A673 (cell line): ENCODE results near the gene GLI3.

Experiments
- CTCF ChIP-seq: fragments of 300-800, 200-600 bp; sonication (generic); conservative IDR thresholded peaks from 2 replicates; pipeline ENCODE4 v1.5.1; 2017; ENCODE audit warnings: low read depth, mild to moderate bottlenecking, antibody characterized with exemption, low read length, moderate library complexity, mixed read lengths
- EZH2 ChIP-seq: fragments of 200-600 bp; sonication (generic); IDR thresholded peaks from 2 replicates; pipeline ENCODE4 v1.6.1; 2017; ENCODE audit warnings: borderline replicate concordance, low read depth, mild to moderate bottlenecking, mixed read lengths, antibody characterized with exemption, low read length; ENCODE audit not compliant: poor library complexity, severe bottlenecking

GRCh38 chr7:42218248-42218647 is 18.8 kb downstream of the GLI3 start:
- TF ChIP-seq CTCF (no peak), EZH2 (no peak)
